ENCODE measurements around the gene IQSEC1.

The IQSEC1 gene

GRCh38 chr3:12897381-12898289 lies 175.6 kb downstream of the IQSEC1 start:
- no peak for TF ChIP-seq ZBTB7A (IDR thresholded peaks at IDR 0.05; ENCODE audit: low read depth)
- TF ChIP-seq, protein P1, sequence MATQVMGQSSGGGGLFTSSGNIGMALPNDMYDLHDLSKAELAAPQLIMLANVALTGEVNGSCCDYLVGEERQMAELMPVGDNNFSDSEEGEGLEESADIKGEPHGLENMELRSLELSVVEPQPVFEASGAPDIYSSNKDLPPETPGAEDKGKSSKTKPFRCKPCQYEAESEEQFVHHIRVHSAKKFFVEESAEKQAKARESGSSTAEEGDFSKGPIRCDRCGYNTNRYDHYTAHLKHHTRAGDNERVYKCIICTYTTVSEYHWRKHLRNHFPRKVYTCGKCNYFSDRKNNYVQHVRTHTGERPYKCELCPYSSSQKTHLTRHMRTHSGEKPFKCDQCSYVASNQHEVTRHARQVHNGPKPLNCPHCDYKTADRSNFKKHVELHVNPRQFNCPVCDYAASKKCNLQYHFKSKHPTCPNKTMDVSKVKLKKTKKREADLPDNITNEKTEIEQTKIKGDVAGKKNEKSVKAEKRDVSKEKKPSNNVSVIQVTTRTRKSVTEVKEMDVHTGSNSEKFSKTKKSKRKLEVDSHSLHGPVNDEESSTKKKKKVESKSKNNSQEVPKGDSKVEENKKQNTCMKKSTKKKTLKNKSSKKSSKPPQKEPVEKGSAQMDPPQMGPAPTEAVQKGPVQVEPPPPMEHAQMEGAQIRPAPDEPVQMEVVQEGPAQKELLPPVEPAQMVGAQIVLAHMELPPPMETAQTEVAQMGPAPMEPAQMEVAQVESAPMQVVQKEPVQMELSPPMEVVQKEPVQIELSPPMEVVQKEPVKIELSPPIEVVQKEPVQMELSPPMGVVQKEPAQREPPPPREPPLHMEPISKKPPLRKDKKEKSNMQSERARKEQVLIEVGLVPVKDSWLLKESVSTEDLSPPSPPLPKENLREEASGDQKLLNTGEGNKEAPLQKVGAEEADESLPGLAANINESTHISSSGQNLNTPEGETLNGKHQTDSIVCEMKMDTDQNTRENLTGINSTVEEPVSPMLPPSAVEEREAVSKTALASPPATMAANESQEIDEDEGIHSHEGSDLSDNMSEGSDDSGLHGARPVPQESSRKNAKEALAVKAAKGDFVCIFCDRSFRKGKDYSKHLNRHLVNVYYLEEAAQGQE (IDR thresholded peaks at IDR 0.05; ENCODE audit: low read depth) = no peak
- no peak for TF ChIP-seq CREB1 (IDR thresholded peaks at IDR 0.05; ENCODE audit: low read depth)
- TF ChIP-seq RAD21 (IDR thresholded peaks at IDR 0.05; ENCODE audit: low read depth) = no peak
- TF ChIP-seq MAX (IDR thresholded peaks at IDR 0.05) = no peak
- no peak for TF ChIP-seq TCF12 (IDR thresholded peaks at IDR 0.05; ENCODE audit: low read depth)
- TF ChIP-seq NFIC (IDR thresholded peaks at IDR 0.05) = no peak
- TF ChIP-seq TAF1 (IDR thresholded peaks at IDR 0.05; ENCODE audit: low read depth) = no peak
- no peak for TF ChIP-seq YY1 (IDR thresholded peaks at IDR 0.05; ENCODE audit: low read depth)
- no peak for TF ChIP-seq FOXM1 (IDR thresholded peaks at IDR 0.05; ENCODE audit: borderline replicate concordance, low read depth)
- TF ChIP-seq CEBPB (IDR thresholded peaks at IDR 0.05) = no peak

DNA sequence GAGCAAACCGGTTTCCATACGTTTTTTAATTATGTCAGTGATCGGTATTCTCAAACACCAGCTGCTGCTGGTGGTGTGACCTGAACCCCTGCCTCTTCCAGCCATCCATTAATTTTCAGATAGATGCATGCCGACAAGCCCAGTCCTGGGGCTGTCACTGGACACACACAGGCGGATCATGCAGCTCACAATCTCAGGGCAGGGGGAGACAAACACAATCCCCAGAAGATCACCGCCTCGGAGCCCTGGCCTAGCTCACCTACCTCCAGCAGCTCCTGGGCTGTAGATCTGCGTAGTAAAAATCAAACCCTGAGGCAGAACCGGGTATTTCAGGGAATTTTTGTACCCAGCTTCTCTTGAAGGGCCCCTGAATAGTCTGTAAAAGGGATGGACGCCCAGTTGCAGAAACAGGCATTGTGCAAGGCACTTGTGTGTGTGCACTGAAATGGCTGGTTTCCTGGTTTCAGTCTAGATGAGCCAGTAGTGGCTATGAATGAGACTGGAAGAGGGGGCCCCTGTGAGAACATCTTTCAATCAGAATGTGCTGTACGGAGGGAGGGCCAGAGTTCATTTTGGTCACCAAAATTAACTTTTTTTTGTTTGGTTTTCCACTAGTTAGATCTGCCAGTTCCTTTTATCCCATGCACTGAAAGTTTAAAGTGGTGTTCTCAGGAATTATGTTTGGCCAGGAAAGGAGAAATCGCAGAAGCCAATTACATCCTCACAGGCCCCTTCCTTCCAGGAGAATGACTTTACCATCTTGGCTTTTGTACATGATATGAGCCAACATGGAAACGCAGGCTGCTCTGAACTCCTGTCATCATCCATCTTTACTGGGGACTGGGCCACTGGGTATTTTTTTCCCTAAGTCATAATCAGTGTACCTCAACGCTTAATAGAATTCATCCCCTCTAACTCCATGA lies 176.9 kb downstream of the IQSEC1 start:
- TF ChIP-seq RAD21 (IDR thresholded peaks at IDR 0.05; ENCODE audit: low read depth) (no peak), TAF1 (IDR thresholded peaks at IDR 0.05; ENCODE audit: low read depth) (no peak), MAX (IDR thresholded peaks at IDR 0.05) (no peak), TCF12 (IDR thresholded peaks at IDR 0.05; ENCODE audit: low read depth) (no peak), YY1 (IDR thresholded peaks at IDR 0.05; ENCODE audit: low read depth) (no peak), CREB1 (IDR thresholded peaks at IDR 0.05; ENCODE audit: low read depth) (no peak), EP300 (IDR thresholded peaks at IDR 0.05; ENCODE audit: borderline replicate concordance) (no peak), TEAD4 (IDR thresholded peaks at IDR 0.05) (no peak), CEBPB (IDR thresholded peaks at IDR 0.05) (no peak), ZBTB7A (IDR thresholded peaks at IDR 0.05; ENCODE audit: low read depth) (no peak), FOXM1 (IDR thresholded peaks at IDR 0.05; ENCODE audit: borderline replicate concordance, low read depth) (no peak), NFIC (IDR thresholded peaks at IDR 0.05) (no peak), EGR1 (IDR thresholded peaks at IDR 0.05) (no peak)
- TF ChIP-seq, protein P2, sequence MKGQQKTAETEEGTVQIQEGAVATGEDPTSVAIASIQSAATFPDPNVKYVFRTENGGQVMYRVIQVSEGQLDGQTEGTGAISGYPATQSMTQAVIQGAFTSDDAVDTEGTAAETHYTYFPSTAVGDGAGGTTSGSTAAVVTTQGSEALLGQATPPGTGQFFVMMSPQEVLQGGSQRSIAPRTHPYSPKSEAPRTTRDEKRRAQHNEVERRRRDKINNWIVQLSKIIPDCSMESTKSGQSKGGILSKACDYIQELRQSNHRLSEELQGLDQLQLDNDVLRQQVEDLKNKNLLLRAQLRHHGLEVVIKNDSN (IDR thresholded peaks at IDR 0.05) = no peak
- TF ChIP-seq, protein P1 (IDR thresholded peaks at IDR 0.05; ENCODE audit: low read depth) = no peak

- TF ChIP-seq TEAD4 (IDR thresholded peaks at IDR 0.05) (no peak), CEBPB (IDR thresholded peaks at IDR 0.05) (no peak), MAX (IDR thresholded peaks at IDR 0.05) (no peak), TCF12 (IDR thresholded peaks at IDR 0.05; ENCODE audit: low read depth) (no peak), ZBTB7A (IDR thresholded peaks at IDR 0.05; ENCODE audit: low read depth) (no peak), EP300 (IDR thresholded peaks at IDR 0.05; ENCODE audit: borderline replicate concordance) (no peak), EGR1 (IDR thresholded peaks at IDR 0.05) (no peak), NFIC (IDR thresholded peaks at IDR 0.05) (no peak), YY1 (IDR thresholded peaks at IDR 0.05; ENCODE audit: low read depth) (no peak), FOXM1 (IDR thresholded peaks at IDR 0.05; ENCODE audit: borderline replicate concordance, low read depth) (no peak)
- TF ChIP-seq, protein P2 (IDR thresholded peaks at IDR 0.05) = no peak
- TF ChIP-seq, protein P1 (IDR thresholded peaks at IDR 0.05; ENCODE audit: low read depth) = no peak
Measured at GRCh38 chr3:12895391-12896062, 177.7 kb downstream of the IQSEC1 start.

All from Ishikawa (cell line).